DND-41 (cell line): ENCODE data around the gene YWHAB.
A peak's percentile ranks its signal among the peaks of the same experiment; 100 is the strongest.

Experiments
- ATAC-seq: fragments of 200-7000 bp; cut with Tn5 transposase; 3 replicates; pipeline ENCODE4 v1.9.1; 2021; ENCODE audit warnings: low read depth; ENCODE audit not compliant: insufficient read depth
- DNase-seq: peaks from one replicate; pipeline ENCODE4 v3.0.0-alpha.2; 2020
- H2AFZ ChIP-seq: 2 replicates; pipeline ENCODE4 v1.6.0; 2012; ENCODE audit warnings: low read depth, low read length
- H3K27ac ChIP-seq: 2 replicates; pipeline ENCODE4 v1.5.1; 2012; ENCODE audit warnings: low read length, inconsistent platforms
- H3K27me3 ChIP-seq: fragments of 200-600 bp; sonication (generic); 2 replicates; pipeline ENCODE4 v1.6.0; 2012; ENCODE audit warnings: low read length, mild to moderate bottlenecking, inconsistent platforms; ENCODE audit not compliant: insufficient read depth, poor library complexity
- H3K36me3 ChIP-seq: 2 replicates; pipeline ENCODE4 v1.5.1; 2012; ENCODE audit warnings: low read length, inconsistent platforms; ENCODE audit not compliant: insufficient read depth
- H3K4me1 ChIP-seq: 2 replicates; pipeline ENCODE4 v1.5.1; 2012; ENCODE audit warnings: mild to moderate bottlenecking, low read length; ENCODE audit not compliant: insufficient read depth
- H3K4me2 ChIP-seq: 2 replicates; pipeline ENCODE4 v1.6.0; 2012; ENCODE audit warnings: mild to moderate bottlenecking, moderate library complexity, low read length, inconsistent platforms; ENCODE audit not compliant: insufficient read depth
- H3K4me3 ChIP-seq, 2 experiments: fragments of 200-600 bp in 1 of 2; shearing (Covaris generic) in 1 of 2; 2 replicates each; pipeline ENCODE4 v1.5.1; 2012 to 2016; ENCODE audit warnings: inconsistent platforms in 2 of 2, low read length in 2 of 2, mild to moderate bottlenecking in 2 of 2, low read depth in 1 of 2, moderate library complexity in 1 of 2
- H3K79me2 ChIP-seq: 2 replicates; pipeline ENCODE4 v1.6.0; 2012; ENCODE audit warnings: low read length, inconsistent platforms; ENCODE audit not compliant: insufficient read depth
- H3K9ac ChIP-seq: 2 replicates; pipeline ENCODE4 v1.6.0; 2012; ENCODE audit warnings: low read depth, mild to moderate bottlenecking, inconsistent platforms, low read length, moderate library complexity
- H3K9me3 ChIP-seq: 2 replicates; pipeline ENCODE4 v1.5.1; 2012; ENCODE audit warnings: low read length, moderate library complexity, mild to moderate bottlenecking, inconsistent platforms; ENCODE audit not compliant: insufficient read depth, severe bottlenecking
- H4K20me1 ChIP-seq: 2 replicates; pipeline ENCODE4 v1.6.0; 2012; ENCODE audit warnings: low read length; ENCODE audit not compliant: insufficient read depth
- CTCF ChIP-seq: IDR thresholded peaks from 2 replicates; pipeline ENCODE4 v1.5.1; 2012; ENCODE audit warnings: borderline replicate concordance, low read length, moderate library complexity, mild to moderate bottlenecking; ENCODE audit not compliant: poor library complexity, severe bottlenecking; ENCODE audit errors: extremely low read depth
- EZH2 ChIP-seq: IDR thresholded peaks from 3 replicates; pipeline ENCODE4 v1.6.1; 2012; ENCODE audit warnings: borderline replicate concordance, low read depth, mild to moderate bottlenecking, moderate library complexity, low read length, inconsistent platforms; ENCODE audit not compliant: severe bottlenecking

YWHAB gene

GRCh38 chr20:44945261-44945660, 59.8 kb downstream of the YWHAB start:
- Histone ChIP-seq H3K4me3 (no peak overlapping the region), H3K36me3 (peaks cover 98% of the 10 kb centered on the region), H3K79me2 (no peaks in the 10 kb centered on the region; the same call in 1 of the 2 replicates), H3K27me3 (no peaks in the 10 kb centered on the region), H3K9me3 (no peaks in the 10 kb centered on the region), H3K9ac (no peak overlapping the region), H3K27ac (no peak overlapping the region), H3K4me2 (no peak overlapping the region), H3K4me1 (no peaks in the 10 kb centered on the region), H4K20me1 (peaks cover 26% of the 10 kb centered on the region), H2AFZ (no peak overlapping the region)
- no peak for TF ChIP-seq EZH2
- TF ChIP-seq CTCF, result no peak
- DNase-seq (no peak), ATAC-seq (no peak)

GRCh38 chr20:44946271-44946852, 60.9 kb downstream of the YWHAB start:
- TF ChIP-seq CTCF (no peak), EZH2 (no peak)
- Histone ChIP-seq H3K4me3 (no peak overlapping the region), H3K4me1 (no peaks in the 10 kb centered on the region), H3K36me3 (peaks cover 99% of the 10 kb centered on the region), H3K27ac (no peak overlapping the region), H3K4me2 (no peak overlapping the region), H4K20me1 (peaks cover 21% of the 10 kb centered on the region), H3K27me3 (no peaks in the 10 kb centered on the region), H3K9me3 (no peaks in the 10 kb centered on the region), H3K79me2 (no peaks in the 10 kb centered on the region; the same call in 1 of the 2 replicates), H3K9ac (no peak overlapping the region), H2AFZ (no peak overlapping the region)
- DNase-seq (no peak), ATAC-seq (no peak)

- Histone ChIP-seq H3K9me3 (no peaks in the 10 kb centered on the region), H2AFZ (no peak overlapping the region), H3K4me1 (no peaks in the 10 kb centered on the region), H3K27ac (no peak overlapping the region), H3K4me3 (no peak overlapping the region), H3K9ac (no peak overlapping the region), H3K79me2 (no peaks in the 10 kb centered on the region; the same call in 1 of the 2 replicates), H3K4me2 (no peak overlapping the region), H4K20me1 (peaks cover 15% of the 10 kb centered on the region; the same call in 1 of the 2 replicates), H3K27me3 (no peaks in the 10 kb centered on the region), H3K36me3 (peaks cover 99% of the 10 kb centered on the region)
- ATAC-seq, result 0 out of 3 replicates have a peak, but pooled peaks have one; percentile 12
- no peak for DNase-seq
- TF ChIP-seq CTCF, result no peak
- no peak for TF ChIP-seq EZH2
Observed at GRCh38 chr20:44948107-44948506, 62.6 kb downstream of the YWHAB start.

GRCh38 chr20:44948513-44948912, 63.0 kb downstream of the YWHAB start:
- H3K36me3 ChIP-seq, result peaks cover 99% of the 10 kb centered on the region
- TF ChIP-seq EZH2 (no peak), CTCF (no peak)
- no peak overlapping the region for H3K27ac ChIP-seq
- no peak overlapping the region for H3K9ac ChIP-seq
- H4K20me1 ChIP-seq, result peaks cover 13% of the 10 kb centered on the region; the same call in 1 of the 2 replicates
- no peaks in the 10 kb centered on the region for H3K9me3 ChIP-seq
- H3K4me2 ChIP-seq, result no peak overlapping the region
- H3K27me3 ChIP-seq, result no peaks in the 10 kb centered on the region
- DNase-seq (no peak), ATAC-seq (no peak)
- no peak overlapping the region for H2AFZ ChIP-seq
- H3K4me3 ChIP-seq, result no peak overlapping the region
- no peaks in the 10 kb centered on the region for H3K4me1 ChIP-seq
- H3K79me2 ChIP-seq, result no peaks in the 10 kb centered on the region; the same call in 1 of the 2 replicates
